ENCODE data around the gene RBP3. TPM values are rescaled to one million over a fixed set of nuclear protein-coding genes. Genes with fewer than 3 reads are reported as not detected.
A peak's percentile ranks its signal among the peaks of the same experiment; 100 is the strongest.

Gene RBP3
- total and polyA plus RNA-seq, 3 donors from 2014 or later: 0.09 to 0.25 TPM; not detected in 1

- Histone ChIP-seq H3K4me1 (peaks cover 9% of the 10 kb centered on the region), H3K36me3 (ENCODE audit: low read depth, missing control alignments) (no peaks in the 10 kb centered on the region), H3K4me3 (no peak overlapping the region), H3K9me3 (no peaks in the 10 kb centered on the region), H3K27ac (no peak overlapping the region), H3K27me3 (no peaks in the 10 kb centered on the region)
- DNase-seq: peak; percentile 47
- TF ChIP-seq POLR2A (IDR thresholded peaks at IDR 0.05): no peak
- no peak for TF ChIP-seq CTCF (IDR thresholded peaks at IDR 0.05)
- WGBS, 2 donors: 52 to 54% methylated on average over 4 of the region's 4 CpGs
- intact Hi-C loops (cut with DNase I; ENCODE audit: low total_unique reads): no loop called here
Measured at GRCh38 chr10:47402641-47403301, 54.6 kb downstream of the RBP3 start.

- Histone ChIP-seq H3K27ac (no peak overlapping the region), H3K36me3 (ENCODE audit: low read depth, missing control alignments) (no peaks in the 10 kb centered on the region), H3K4me1 (peaks cover 9% of the 10 kb centered on the region), H3K27me3 (no peaks in the 10 kb centered on the region), H3K9me3 (no peaks in the 10 kb centered on the region), H3K4me3 (no peak overlapping the region)
- no peak for DNase-seq
- 80 to 92% methylated on average over 2 to 6 of the region's 6 CpGs for WGBS, 2 donors
- TF ChIP-seq CTCF (IDR thresholded peaks at IDR 0.05): no peak
- TF ChIP-seq POLR2A (IDR thresholded peaks at IDR 0.05): no peak
- intact Hi-C loops (cut with DNase I; ENCODE audit: low total_unique reads): no loop called here
Measured at GRCh38 chr10:47403446-47404318, 55.5 kb downstream of the RBP3 start.

- DNase-seq: no peak
- H3K4me1 ChIP-seq: peaks cover 9% of the 10 kb centered on the region
- H3K36me3 ChIP-seq (ENCODE audit: low read depth, missing control alignments): no peaks in the 10 kb centered on the region
- H3K4me3 ChIP-seq: no peak overlapping the region
- H3K9me3 ChIP-seq: no peaks in the 10 kb centered on the region
- intact Hi-C loops (cut with DNase I; ENCODE audit: low total_unique reads): no loop called here
- H3K27me3 ChIP-seq: no peaks in the 10 kb centered on the region
- no peak for TF ChIP-seq CTCF (IDR thresholded peaks at IDR 0.05)
- WGBS, 2 donors: 94 to 100% methylated on average over 5 to 6 of the region's 6 CpGs
- H3K27ac ChIP-seq: no peak overlapping the region
Measured at GRCh38 chr10:47404446-47404845, 56.3 kb downstream of the RBP3 start.

- intact Hi-C loops (cut with DNase I; ENCODE audit: low total_unique reads): no loop called here
- H3K27ac ChIP-seq: no peak overlapping the region
- H3K27me3 ChIP-seq: no peaks in the 10 kb centered on the region
- peaks cover 9% of the 10 kb centered on the region for H3K4me1 ChIP-seq
- WGBS, 2 donors: 90 to 98% methylated on average over 2 of the region's 2 CpGs
- H3K4me3 ChIP-seq: no peak overlapping the region
- no peaks in the 10 kb centered on the region for H3K36me3 ChIP-seq (ENCODE audit: low read depth, missing control alignments)
- H3K9me3 ChIP-seq: no peaks in the 10 kb centered on the region
- no peak for TF ChIP-seq CTCF (IDR thresholded peaks at IDR 0.05)
- TF ChIP-seq POLR2A (IDR thresholded peaks at IDR 0.05): no peak
- DNase-seq: no peak
Measured at GRCh38 chr10:47404937-47405336, 56.8 kb downstream of the RBP3 start.
